ENCODE data around the gene GALNT14. TPM values are rescaled to one million over a fixed set of nuclear protein-coding genes. Genes with fewer than 3 reads are reported as not detected.

Gene GALNT14
- total and polyA plus RNA-seq, 9 of the 15 experiments (the other 6 are each of a cell fraction or from before 2014, with no cell fraction given): 0.11 TPM; not detected in 8

- TF ChIP-seq, protein P1, sequence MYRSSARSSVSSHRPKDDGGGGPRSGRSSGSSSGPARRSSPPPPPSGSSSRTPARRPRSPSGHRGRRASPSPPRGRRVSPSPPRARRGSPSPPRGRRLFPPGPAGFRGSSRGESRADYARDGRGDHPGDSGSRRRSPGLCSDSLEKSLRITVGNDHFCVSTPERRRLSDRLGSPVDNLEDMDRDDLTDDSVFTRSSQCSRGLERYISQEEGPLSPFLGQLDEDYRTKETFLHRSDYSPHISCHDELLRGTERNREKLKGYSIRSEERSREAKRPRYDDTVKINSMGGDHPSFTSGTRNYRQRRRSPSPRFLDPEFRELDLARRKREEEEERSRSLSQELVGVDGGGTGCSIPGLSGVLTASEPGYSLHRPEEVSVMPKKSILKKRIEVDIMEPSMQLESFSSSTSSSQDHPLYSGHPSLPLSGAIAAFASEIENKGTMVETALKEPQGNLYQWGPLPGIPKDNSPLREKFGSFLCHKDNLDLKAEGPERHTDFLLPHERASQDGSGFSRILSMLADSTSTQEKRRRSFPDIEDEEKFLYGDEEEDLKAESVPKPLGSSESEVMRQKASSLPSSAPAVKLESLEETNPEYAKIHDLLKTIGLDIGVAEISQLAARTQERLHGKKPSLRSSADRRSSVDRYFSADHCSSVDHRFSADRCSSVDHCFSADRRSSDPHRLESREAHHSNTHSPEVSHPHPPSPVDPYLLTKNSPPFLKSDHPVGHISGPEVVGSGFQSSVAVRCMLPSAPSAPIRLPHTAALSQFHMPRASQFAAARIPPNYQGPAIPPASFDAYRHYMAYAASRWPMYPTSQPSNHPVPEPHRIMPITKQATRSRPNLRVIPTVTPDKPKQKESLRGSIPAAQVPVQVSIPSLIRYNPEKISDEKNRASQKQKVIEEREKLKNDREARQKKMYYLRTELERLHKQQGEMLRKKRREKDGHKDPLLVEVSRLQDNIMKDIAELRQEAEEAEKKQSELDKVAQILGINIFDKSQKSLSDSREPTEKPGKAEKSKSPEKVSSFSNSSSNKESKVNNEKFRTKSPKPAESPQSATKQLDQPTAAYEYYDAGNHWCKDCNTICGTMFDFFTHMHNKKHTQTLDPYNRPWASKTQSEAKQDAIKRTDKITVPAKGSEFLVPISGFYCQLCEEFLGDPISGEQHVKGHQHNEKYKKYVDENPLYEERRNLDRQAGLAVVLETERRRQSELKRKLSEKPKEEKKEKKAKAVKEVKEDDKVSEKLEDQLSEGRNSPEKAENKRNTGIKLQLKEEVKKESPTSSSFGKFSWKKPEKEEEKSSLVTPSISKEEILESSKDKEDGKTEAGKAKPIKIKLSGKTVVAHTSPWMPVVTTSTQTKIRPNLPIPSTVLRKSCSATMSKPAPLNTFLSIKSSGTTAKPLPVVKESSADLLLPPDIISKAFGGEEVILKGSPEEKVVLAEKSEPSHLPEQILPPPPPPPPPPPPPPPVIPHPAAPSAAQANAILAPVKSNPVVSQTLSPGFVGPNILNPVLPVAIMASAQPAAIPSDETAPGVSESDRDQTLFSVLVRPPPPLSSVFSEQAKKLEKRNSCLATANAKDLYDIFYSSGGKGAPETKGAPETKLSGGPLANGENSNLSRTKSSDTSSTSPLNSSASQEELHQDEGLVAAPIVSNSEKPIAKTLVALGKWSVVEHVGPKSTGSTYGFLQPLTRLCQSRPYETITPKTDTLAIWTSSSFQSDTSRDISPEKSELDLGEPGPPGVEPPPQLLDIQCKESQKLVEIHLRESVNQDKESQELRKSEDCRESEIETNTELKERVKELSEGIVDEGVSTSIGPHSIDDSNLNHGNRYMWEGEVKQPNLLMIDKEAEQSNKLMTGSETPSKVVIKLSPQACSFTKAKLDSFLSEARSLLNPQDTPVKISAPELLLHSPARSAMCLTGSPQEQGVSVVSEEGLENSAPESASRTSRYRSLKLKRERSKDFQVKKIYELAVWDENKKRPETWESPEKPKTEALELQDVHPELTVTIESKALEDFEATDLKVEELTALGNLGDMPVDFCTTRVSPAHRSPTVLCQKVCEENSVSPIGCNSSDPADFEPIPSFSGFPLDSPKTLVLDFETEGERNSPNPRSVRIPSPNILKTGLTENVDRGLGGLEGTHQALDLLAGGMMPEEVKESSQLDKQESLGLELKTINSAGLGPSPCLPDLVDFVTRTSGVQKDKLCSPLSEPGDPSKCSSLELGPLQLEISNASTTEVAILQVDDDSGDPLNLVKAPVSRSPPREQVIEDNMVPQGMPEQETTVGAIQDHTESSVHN (IDR thresholded peaks at IDR 0.05; ENCODE audit: borderline replicate concordance in 1 of 2, low read depth in 1 of 2): no peak
- TF ChIP-seq, protein P2, sequence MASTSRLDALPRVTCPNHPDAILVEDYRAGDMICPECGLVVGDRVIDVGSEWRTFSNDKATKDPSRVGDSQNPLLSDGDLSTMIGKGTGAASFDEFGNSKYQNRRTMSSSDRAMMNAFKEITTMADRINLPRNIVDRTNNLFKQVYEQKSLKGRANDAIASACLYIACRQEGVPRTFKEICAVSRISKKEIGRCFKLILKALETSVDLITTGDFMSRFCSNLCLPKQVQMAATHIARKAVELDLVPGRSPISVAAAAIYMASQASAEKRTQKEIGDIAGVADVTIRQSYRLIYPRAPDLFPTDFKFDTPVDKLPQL (IDR thresholded peaks at IDR 0.05; ENCODE audit: extremely low read depth, insufficient read length): no peak
- TF ChIP-seq, protein P3, sequence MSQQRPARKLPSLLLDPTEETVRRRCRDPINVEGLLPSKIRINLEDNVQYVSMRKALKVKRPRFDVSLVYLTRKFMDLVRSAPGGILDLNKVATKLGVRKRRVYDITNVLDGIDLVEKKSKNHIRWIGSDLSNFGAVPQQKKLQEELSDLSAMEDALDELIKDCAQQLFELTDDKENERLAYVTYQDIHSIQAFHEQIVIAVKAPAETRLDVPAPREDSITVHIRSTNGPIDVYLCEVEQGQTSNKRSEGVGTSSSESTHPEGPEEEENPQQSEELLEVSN (IDR thresholded peaks at IDR 0.05; ENCODE audit: borderline replicate concordance in 1 of 2, extremely low read depth in 1 of 2, insufficient read depth in 1 of 2, insufficient read length in 1 of 2, low read depth in 1 of 2, low read length in 1 of 2, poor library complexity in 1 of 2, severe bottlenecking in 1 of 2): no peak
- TF ChIP-seq CEBPZ (IDR thresholded peaks at IDR 0.05; ENCODE audit: borderline replicate concordance, low read depth, low read length): no peak
- TF ChIP-seq HNRNPH1 (optimal IDR thresholded peaks at IDR 0.05; ENCODE audit: low read depth, low read length): no peak
- TF ChIP-seq ARID2 (IDR thresholded peaks at IDR 0.05): no peak
Observed at GRCh38 chr2:31163011-31163539, 24.8 kb upstream of the GALNT14 start (continued).
